Fibroblast of lung (primary cell): ENCODE measurements around the gene TSHZ2.

Experiments used
- EZH2 ChIP-seq: IDR thresholded peaks from 2 replicates; pipeline ENCODE4 v1.5.1; 2012; ENCODE audit warnings: low read length, control low read depth, mild to moderate bottlenecking; ENCODE audit errors: missing control alignments
- TF ChIP-seq, protein P1 (sequence below), 2 donors: IDR thresholded peaks in 1 of 2; conservative IDR thresholded peaks in 1 of 2; 1 replicate in 1 of 2; 2 replicates in 1 of 2; pipeline ENCODE4 v1.5.1; 2011 to 2012; ENCODE audit warnings: low read length in 2 of 2, control low read depth in 1 of 2, inconsistent platforms in 1 of 2, low read depth in 1 of 2, mild to moderate bottlenecking in 1 of 2

DNA sequence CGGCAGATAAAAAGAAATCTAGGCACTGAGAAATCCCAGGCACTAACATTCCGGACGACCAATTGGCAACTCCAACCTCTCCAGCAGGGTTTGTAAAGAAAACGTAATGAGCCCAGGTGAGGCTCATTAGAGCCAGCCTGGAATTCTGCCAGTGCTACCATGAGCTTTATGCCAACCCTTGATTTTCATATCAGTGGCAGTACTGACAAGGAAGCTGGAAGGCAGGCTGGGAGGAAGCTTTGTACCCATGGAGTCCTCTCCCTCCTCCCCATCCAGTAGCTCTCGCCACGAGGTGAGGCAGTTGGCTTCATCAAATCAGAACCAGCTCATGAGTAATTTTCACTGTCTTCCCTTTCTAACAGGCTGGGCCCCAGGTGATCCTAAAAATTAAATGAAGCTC, 371.3 kb downstream of the TSHZ2 start:
- TF ChIP-seq, protein P1, sequence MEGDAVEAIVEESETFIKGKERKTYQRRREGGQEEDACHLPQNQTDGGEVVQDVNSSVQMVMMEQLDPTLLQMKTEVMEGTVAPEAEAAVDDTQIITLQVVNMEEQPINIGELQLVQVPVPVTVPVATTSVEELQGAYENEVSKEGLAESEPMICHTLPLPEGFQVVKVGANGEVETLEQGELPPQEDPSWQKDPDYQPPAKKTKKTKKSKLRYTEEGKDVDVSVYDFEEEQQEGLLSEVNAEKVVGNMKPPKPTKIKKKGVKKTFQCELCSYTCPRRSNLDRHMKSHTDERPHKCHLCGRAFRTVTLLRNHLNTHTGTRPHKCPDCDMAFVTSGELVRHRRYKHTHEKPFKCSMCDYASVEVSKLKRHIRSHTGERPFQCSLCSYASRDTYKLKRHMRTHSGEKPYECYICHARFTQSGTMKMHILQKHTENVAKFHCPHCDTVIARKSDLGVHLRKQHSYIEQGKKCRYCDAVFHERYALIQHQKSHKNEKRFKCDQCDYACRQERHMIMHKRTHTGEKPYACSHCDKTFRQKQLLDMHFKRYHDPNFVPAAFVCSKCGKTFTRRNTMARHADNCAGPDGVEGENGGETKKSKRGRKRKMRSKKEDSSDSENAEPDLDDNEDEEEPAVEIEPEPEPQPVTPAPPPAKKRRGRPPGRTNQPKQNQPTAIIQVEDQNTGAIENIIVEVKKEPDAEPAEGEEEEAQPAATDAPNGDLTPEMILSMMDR (conservative IDR thresholded peaks at IDR 0.05 in 1 of 2, IDR thresholded peaks at IDR 0.05 in 1 of 2; ENCODE audit: low read depth in 1 of 2, low read length in 2 of 2) = no peak
- TF ChIP-seq EZH2 = no peak
